HG03342 (cell line): ENCODE results near the gene PLEKHG3.

Experiments used
- ATAC-seq: cut with Tn5 transposase; IDR thresholded peaks from one replicate; pipeline ENCODE4 v1.9.1; 2021; ENCODE audit warnings: mild to moderate bottlenecking, moderate library complexity; ENCODE audit not compliant: unreplicated experiment

PLEKHG3 gene

DNA sequence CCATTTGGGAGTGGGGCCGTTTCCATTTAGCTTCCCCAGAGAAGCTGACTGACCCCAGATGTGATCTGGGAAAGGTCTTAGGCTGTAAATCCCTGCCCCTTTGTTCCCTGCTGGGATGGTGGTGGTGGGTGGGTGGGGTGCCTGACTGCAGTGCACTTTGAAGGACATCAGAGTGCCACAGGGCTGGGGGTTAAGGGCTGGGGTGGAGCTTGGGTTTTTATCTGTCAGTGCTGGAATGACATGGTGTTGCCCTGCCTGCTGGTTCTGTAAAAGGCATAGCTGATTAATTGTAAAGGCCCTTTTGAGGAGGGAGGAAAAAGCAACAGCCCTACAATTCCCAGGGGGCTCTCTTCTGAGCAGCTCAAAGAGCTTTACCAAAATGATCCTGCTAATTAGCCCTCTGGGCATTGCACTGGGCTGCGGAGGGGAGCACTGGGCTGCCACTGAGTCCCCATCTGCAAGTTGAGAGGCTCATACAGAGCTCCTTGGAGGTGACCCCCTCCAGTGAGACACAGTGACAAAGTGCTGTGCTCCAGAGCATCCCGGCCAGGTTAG is 21.1 kb downstream of the PLEKHG3 start:
- no peak for ATAC-seq

GRCh38 chr14:64725879-64726584 is 21.8 kb downstream of the PLEKHG3 start:
- no peak for ATAC-seq

GRCh38 chr14:64726585-64726890 is 22.3 kb downstream of the PLEKHG3 start:
- ATAC-seq = no peak

DNA sequence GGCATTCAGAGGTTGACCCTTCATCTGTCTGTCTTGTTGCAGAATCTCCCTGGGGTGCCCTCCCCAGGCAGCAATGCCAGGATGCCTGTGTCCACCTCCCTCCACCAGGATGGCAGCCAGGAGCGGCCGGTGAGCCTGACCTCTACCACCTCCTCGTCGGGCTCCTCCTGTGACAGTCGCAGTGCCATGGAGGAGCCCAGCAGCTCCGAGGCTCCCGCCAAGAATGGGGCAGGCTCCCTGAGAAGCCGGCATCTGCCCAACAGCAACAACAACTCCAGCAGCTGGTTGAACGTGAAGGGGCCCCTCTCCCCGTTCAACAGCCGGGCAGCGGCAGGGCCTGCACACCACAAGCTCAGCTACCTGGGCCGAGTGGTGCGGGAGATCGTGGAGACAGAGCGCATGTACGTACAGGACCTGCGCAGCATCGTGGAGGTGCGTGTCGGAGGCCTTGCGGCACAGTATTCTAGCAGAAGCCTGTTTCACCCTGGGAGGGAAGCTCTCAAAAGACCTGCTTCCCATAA is 23.4 kb downstream of the PLEKHG3 start:
- ATAC-seq = no peak

GRCh38 chr14:64728106-64728505 is 23.9 kb downstream of the PLEKHG3 start:
- no peak for ATAC-seq

DNA sequence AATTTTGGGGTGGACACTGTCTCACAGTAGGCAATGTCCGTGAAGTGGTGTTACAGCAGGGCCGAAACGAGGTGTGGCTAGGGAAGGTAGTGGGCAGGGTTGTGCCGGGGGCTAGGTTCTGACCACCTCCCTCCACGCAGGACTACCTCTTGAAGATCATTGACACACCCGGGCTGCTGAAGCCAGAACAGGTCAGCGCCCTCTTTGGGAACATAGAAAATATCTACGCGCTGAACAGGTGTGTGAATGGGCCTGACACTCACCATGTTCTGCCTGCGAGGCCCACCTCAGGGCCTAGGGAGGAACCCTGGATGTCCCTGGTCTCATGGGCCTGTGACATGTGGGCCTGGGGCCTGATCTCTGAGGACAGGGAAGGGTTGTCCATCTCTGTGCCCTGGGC is 24.6 kb downstream of the PLEKHG3 start:
- no peak for ATAC-seq

GRCh38 chr14:64729386-64730060 is 25.3 kb downstream of the PLEKHG3 start:
- no peak for ATAC-seq

DNA sequence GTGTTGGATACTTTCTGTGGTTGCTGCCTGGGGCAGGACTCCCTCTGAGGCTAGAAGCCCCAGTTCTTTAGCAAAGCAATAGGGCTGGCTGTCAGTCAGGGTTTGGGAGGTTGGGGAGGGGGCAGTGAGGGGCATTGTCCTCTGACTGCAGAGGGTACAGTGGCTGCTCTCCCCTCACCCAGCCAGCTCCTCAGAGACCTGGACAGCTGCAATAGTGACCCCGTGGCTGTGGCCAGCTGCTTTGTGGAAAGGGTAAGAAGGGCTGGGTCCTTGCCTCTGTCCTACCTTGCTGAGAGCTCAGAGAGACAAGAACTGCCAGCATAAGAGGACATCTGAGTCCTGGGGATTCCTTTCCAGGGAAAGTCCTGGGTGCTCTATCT is 25.8 kb downstream of the PLEKHG3 start:
- no peak for ATAC-seq

DNA sequence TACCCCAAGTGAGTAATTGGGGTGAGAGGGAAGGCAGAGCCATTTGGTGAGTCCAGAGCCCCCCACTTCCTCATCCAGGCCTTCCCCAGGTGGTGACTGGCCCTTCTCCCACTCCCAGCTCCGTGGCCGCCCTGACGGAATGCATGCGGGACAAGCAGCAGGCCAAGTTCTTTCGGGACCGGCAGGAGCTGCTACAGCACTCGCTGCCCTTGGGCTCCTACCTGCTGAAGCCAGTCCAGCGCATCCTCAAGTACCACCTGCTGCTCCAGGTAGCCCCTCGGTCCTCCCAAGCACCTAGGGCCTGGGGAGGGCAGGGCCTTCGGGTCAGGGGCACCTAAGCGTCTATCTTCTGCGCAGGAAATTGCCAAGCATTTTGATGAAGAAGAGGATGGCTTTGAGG is 26.5 kb downstream of the PLEKHG3 start:
- ATAC-seq = no peak

DNA sequence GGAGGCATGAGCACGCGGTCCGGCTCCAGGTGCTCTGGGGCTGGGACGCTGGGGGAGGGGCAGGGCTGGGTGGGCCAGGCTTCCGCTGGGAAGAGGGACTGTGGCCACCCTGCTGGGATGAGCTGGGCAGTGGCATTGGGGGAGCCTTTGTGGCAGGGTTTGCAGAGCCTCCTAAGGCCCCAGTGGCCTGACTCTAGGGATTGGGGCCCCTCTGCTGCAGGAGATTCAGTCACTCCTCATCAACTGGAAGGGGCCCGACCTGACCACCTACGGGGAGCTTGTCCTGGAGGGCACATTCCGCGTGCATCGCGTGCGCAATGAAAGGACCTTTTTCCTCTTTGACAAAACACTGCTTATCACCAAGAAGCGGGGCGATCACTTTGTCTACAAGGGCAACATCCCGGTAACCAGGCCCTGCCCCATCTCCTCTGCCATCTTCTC is 26.9 kb downstream of the PLEKHG3 start:
- no peak for ATAC-seq

DNA sequence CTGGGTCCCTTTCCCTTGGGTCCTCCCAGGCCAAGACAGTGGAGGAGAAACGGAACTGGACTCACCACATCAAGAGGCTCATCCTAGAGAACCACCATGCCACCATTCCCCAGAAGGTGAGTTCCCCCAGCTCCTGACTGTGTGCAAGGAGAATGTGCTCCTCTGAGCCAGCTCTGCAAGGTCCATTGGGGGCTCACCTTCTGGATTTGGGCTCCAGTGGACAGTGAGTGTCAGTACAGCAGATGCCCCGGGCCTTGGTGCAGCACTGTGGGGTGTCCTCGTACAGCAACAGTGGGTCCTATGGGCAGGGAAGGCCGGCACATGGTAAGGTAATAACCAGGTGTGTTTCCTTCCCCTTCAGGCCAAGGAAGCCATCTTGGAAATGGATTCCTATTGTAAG is 27.8 kb downstream of the PLEKHG3 start:
- ATAC-seq = no peak

GRCh38 chr14:64732536-64733120 is 28.4 kb downstream of the PLEKHG3 start:
- no peak for ATAC-seq

- ATAC-seq = no peak
Measured at GRCh38 chr14:64733321-64733720, 29.1 kb downstream of the PLEKHG3 start.

- no peak for ATAC-seq
Measured at GRCh38 chr14:64733899-64734298, 29.7 kb downstream of the PLEKHG3 start.

DNA sequence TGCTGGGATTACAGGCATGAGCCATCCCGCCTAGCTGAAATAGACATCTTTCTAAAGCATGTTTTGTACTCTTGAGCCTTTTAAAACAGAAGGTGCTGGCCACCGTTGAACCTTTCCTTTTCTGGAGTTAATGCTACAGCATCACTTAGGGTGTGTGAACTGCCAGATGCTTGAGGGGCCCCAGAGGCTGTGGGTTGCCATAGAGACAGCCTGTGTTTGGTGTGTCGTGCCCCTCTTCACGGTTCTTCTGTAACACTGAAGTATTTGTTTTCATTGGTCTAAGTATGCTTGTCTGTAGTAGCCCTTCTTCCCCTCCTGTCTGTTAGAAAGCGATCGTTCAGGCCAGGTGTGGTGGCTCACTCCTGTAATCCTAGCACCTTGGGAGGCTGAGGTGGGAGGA is 30.8 kb downstream of the PLEKHG3 start:
- ATAC-seq = no peak

GRCh38 chr14:64736271-64737169 is 32.3 kb downstream of the PLEKHG3 start:
- no peak for ATAC-seq

DNA sequence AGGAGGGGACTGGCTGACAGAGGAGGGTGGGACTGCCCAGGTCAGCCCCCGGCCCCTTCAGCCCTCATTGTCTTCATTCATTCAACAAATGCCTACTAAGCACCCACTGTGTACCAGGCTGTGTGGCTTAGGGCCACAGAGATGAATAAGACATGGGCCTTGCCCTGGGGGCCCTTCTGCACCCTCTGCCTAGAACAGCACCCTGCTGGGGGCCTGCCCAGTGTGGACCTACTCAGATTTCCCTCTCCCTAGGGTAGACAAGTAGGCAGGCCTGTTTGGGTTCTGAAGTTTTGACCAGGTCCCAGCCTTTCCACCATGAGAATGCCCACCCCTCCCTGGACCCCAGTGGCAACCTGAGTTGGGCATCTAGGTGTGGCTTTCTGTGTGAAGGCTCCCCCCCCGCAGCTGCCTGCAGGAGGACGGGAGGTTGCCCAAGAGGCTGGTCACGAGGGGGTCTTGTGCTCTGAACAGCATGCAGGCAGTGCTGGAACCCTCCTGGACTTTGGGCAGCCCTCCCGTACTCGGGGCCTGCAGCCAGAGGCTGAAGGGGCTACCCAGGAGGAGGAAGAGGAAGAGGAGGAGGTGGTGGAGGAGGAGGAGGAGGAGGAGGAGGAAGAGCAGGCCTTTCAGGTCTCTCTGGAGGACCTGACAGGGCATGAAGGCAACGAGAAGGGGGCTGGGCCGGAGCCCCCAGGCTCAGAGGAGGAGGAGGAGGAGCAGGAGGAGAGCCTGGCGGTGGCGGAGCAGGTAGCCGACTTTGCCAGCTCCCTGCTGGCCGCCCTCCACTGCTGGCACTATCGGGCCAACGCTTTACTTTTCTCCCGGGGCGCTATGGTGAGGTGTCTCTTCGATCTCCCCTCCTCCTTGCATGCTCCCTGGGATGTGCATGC is 33.4 kb downstream of the PLEKHG3 start:
- ATAC-seq = no peak

- ATAC-seq = no peak
Measured at GRCh38 chr14:64738281-64738804, 34.1 kb downstream of the PLEKHG3 start.

DNA sequence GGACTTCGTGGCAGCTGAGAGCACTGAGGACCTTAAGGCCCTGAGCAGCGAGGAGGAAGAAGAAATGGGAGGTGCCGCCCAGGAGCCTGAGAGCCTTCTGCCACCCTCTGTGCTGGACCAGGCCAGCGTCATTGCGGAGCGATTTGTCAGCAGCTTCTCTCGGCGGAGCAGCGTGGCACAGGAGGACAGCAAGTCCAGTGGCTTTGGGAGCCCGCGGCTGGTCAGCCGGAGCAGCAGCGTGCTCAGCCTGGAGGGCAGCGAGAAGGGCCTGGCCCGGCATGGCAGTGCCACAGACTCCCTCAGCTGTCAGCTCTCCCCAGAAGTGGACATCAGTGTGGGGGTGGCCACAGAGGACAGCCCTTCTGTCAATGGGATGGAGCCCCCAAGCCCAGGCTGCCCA is 37.0 kb downstream of the PLEKHG3 start:
- ATAC-seq = no peak

DNA sequence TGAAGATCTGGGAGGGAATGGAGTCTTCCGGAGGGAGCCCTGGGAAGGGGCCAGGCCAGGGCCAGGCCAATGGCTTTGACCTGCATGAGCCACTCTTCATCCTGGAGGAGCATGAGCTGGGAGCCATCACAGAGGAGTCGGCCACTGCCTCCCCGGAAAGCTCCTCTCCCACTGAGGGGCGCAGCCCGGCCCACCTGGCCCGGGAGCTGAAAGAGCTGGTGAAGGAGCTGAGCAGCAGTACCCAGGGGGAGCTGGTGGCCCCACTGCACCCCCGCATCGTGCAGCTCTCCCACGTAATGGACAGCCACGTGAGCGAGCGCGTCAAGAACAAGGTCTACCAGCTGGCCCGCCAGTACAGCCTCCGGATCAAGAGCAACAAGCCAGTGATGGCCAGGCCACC is 37.7 kb downstream of the PLEKHG3 start:
- ATAC-seq = no peak
